Spleen (tissue), 7 donors: ENCODE data around the gene MYO16.

ENCODE experiments used
- CTCF ChIP-seq, 11 experiments: fragments of 200-600 bp in 7 of 11; fragments of 450-650 bp in 4 of 11; sonication (generic) in 4 of 11; IDR thresholded peaks in 8 of 11; conservative IDR thresholded peaks in 3 of 11; 1 replicate in 7 of 11; 2 replicates in 4 of 11; pipeline versions ENCODE4 v1.4.0 to v1.8.0; 2016 to 2021; ENCODE audit warnings: antibody characterized with exemption in 11 of 11, inconsistent platforms in 4 of 11, mild to moderate bottlenecking in 1 of 11
- POLR2A ChIP-seq, 3 donors: fragments of 450-650 bp; IDR thresholded peaks; one replicate each; pipeline ENCODE4 v1.5.1; 2017; ENCODE audit warnings: antibody characterized with exemption in 3 of 3, mild to moderate bottlenecking in 1 of 3
- POLR2AphosphoS5 ChIP-seq, 3 donors: sonication (generic); formaldehyde crosslinking; IDR thresholded peaks; one replicate each; pipeline ENCODE4 v1.5.1; 2017; ENCODE audit warnings: antibody characterized with exemption in 3 of 3
- donor health status: DM: no; HTN: no; CAD: no; lungs with moderate emphysema.
- donor health status: DM: no; HTN: no; CAD: no.
- donor health status: DM: no; HTN: no; CAD: no.

GRCh38 chr13:108974686-108975085, 345.3 kb downstream of the MYO16 start:
- no peak for TF ChIP-seq POLR2AphosphoS5 (IDR thresholded peaks at IDR 0.05)
- no peak for TF ChIP-seq CTCF (IDR thresholded peaks at IDR 0.05 in 8 of 11, conservative IDR thresholded peaks at IDR 0.05 in 3 of 11)
- TF ChIP-seq POLR2A (IDR thresholded peaks at IDR 0.05) = no peak
